Islet of Langerhans (tissue), 1 donor: ENCODE measurements around the gene NSUN6.

Source experiments
- FAIRE-seq: peaks from one replicate; lab custom pipeline; 2011; peaks lifted over from hg19 to GRCh38; lab: Jason Lieb, UNC

Gene NSUN6, protein sequence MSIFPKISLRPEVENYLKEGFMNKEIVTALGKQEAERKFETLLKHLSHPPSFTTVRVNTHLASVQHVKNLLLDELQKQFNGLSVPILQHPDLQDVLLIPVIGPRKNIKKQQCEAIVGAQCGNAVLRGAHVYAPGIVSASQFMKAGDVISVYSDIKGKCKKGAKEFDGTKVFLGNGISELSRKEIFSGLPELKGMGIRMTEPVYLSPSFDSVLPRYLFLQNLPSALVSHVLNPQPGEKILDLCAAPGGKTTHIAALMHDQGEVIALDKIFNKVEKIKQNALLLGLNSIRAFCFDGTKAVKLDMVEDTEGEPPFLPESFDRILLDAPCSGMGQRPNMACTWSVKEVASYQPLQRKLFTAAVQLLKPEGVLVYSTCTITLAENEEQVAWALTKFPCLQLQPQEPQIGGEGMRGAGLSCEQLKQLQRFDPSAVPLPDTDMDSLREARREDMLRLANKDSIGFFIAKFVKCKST

DNA sequence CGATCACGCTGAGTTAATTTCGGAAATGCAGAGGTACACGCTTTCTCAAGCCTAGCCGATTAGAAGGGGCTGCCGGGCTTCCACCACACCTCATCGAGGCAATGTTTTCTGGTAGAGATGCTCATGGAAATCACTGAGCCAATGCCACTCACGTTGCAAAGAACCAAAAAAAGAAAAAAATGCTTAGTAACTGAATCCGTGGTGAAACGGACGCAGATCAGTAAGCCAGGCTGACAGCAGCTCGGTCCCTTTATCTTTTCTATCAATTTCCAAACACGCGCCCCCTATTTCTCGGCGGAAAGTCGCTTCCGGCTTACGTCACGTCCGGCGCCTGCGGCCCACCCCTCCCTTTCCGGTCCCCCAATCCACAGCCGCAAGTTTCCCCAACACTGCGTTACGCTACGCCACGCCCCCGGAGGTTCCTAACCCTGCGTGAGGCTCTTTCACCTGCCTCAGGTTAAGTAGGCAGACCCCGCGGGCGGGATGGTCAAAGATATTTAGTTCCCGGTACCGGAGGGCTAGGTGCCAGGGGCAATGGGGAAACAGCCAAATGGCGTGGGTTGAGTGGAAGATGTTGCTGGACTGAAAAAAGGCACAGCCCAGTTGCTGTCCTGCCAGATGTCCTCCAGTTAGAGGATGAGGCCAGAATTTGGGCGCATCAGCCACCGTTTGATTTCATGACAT is at the start of gene NSUN6:
TSS of gene NSUN6 (minus strand) at position 264 of the 684 bp plus-strand sequence. CDS start 384 bp downstream, outside the sequence.
- FAIRE-seq = peak; percentile 38

DNA sequence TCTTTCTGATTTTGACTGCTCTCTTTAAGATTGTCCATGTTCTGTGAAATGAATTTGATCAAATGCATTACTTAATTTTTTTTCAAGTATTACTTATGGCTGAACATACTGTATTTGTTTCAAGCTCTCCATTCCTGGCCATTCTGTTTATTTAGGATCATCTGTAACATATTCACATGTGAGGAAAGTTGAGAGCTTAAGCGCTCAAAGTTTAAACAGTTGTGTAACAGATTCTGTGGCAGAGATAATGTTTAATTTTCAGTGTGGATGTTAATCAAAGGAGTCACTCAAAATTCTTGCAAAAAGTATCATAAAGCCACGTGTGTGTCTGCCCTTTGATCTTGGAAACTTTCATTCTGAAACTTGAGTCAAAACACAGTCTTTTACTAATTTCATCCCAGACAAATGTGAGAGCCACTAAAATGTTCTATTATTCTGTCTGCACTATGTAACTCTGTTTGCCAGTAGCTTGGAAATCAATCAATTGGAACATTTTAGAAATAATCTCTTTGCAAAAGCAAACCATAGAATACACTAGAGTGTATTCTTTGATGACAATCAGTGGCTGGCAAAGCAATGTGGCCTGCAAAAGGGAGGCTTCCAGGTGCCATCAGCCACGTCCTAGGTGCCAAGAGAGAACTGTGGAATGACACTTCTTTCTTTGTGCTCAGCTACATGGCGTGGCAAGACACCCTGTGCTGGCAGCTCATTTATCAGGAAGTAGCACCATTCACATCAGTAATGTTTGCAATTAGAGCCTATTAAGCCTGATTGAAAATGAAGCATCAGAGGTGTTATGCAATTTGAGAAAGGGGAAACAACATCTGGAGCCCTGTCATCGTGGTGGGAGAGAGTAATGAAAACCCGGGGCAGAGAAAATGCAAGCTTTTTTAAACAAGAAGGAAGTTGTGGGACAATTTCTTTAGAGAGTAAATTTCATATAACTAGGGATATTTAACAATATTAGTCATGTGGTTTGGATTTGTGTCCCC is 48.8 kb upstream of the NSUN6 start:
- FAIRE-seq = no peak

DNA sequence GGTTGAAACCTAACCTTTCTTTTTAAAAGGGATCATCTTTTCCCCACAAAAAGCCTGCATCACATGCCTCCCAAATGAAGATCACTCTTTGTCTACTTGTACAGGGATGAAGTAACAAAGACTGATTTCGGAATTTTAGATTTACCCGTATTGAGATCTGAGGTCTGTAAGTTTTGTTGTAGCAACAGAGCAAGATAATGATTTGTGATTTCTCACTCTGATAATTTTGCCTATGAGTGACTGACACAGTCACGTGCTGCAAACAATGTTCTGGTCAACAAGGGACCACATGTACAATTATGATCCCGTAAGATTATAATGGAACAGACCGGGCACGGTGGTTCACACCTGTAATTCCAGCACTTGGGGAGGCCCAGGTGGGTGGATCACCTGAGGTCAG is 39.2 kb upstream of the NSUN6 start:
- no peak for FAIRE-seq

DNA sequence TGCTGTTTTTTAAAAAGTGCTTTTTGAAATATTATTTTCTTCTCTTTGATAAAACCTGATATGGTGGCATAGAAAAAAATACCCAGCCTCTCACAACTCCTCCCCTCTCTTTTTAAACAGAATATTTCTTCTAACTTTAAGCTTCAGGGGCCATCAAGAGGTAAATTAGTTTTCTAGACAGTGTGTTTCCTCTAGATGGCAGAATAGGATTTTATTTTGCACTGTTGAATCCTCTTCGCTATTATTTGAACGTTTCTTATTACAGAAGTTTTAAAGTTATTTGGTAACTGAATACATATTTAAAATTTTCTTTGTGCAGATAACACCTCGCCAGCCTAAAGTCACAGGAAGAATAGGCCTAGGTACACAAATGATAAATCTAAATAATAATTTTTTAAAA is 38.1 kb upstream of the NSUN6 start:
- FAIRE-seq = peak; percentile 89

DNA sequence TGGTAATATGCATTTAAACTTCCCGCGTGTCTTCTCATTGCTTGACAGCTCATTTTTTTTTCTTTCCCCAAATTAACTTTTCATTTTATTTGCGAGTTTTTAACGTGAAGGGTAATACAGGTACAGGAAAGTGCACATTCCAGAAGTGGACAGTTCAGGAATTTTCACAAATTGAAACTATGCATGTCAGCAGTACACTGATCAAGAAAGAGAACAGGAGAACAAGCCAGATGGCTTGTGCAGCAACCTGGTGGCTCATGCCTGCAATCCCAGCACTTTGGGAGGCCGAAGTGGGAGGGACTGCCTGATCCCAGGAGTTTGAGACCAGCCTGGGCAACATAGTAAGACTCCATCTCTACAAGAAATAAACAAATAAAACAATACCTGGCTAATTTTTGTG is 36.3 kb upstream of the NSUN6 start:
- no peak for FAIRE-seq

DNA sequence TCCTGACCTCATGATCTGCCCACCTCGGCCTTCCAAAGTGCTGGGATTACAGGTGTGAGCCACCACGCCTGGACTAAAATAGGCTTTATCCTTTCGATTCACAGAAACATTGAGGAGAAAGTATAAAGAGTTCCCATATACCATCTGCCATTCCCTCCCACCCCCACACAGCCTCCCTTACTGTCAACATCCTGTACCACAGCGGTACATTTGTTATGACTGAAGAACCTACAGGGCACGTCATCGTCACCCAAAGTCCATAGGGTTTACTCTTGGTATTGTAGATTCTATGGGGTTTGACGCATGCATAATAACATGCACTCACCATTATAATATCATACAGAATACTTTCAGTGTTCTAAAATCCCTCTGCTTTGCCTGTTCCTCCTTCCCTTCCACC is 35.8 kb upstream of the NSUN6 start:
- FAIRE-seq = no peak

DNA sequence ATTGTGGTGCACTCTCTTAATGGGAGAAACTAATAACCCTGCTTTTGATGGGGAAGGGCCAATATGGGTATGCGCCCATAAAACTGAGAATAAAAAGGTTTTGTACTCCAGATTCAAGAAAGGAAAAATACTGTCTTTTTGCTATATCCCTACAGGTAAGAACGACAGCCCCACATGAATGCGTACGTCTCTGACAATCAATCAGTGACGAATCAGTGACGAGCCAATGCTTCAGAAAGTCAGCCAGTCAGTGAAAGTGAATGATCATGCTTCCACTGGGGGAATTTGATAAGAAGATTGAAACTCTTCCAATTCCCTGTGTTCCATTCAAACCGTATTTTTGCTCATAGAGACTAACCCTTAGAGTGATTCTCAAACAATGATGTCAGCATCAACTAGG is 34.2 kb upstream of the NSUN6 start:
- no peak for FAIRE-seq

DNA sequence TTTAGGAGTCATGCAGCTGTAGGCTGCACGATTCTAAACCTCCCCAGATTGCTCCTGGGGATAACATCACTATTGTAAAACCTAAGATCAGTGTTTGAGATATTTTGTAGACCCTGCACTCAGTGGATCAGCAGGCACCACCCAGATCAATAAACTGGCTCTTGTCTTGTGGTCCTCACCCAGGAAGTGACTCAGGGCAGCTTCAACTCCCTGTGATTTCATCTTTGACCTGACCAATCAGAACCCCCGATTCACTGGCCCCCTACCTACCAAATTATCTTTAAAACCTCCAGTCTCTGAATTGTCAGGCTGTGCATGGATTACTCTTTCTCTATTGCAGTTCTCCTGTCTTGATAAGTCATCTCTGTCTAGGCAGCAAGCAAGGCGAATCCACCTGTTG is 33.6 kb upstream of the NSUN6 start:
- FAIRE-seq = no peak

DNA sequence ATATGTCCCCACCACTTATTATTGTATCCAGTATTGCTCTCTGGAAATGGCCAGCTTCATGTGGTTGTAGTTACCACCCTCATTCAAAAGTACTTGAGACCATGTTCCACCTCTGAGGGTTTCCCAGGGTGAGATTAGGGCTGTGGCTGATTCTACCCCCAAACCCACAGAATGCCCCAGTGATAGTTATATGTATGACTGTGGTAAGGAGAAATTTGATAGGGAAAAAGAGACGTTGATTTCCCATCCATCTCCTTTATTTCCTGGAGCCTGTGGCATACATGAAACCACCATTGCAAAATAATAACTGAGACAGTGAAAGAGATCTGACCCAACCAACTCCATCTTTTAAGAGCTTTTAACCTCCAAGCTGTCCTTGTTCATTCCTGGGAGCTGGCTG is 33.0 kb upstream of the NSUN6 start:
- FAIRE-seq = no peak

DNA sequence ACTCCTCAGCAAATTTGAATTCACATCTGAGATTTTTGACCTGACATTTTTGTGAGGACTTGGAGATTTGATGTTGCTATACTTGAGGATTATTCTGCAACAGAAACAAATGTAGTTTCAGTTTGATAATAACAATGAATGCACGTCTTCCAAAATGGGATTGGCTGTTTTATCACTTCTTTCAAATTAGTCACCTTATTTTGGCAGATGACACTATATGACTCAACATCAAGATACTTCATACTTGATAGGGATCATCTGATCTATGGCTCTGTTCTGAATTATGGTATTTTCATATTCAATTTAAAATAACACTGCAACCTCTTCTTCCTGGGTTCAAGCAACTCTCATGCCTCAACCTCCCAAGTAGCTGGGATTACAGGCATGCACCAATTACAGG is 32.0 kb upstream of the NSUN6 start:
- no peak for FAIRE-seq

DNA sequence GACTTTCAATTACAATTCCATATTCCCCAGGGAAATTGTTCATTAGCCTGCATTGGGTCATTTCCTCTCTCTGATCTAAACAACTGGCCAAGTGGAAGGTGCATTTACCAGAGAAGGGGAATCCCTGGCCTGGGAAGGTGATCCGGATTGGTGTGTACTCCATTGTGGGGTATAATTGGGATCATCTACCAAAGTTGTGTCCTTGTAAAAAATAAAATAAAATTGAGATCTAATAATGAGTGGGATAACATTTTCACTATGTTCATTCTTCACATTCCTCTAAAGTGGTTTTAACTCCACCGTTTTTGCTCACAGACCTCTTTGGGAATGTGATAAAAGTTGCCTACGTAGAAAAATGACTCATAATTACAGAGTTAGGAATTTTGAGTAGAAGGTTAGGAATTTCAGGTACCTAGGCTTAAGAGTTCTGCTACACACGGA is 30.6 kb upstream of the NSUN6 start:
- no peak for FAIRE-seq

DNA sequence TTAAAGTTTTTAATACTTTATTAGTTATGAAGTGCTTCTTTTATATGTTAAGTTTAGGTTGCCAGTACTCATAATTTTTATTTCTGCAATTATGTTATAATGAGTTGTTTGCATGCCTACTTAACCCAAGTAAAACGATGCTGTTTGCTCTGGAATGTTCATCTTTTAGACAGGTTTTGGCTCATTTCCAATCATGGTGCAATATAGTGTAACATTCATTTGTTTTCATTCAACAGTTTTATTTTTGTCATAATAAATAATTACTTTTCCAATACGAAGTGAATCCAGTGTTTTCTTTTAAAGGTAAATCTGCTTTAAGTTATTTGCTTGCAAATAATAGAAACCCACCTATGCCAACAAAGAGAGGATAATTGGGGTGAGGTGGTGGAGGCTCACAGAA is 30.0 kb upstream of the NSUN6 start:
- FAIRE-seq = no peak

DNA sequence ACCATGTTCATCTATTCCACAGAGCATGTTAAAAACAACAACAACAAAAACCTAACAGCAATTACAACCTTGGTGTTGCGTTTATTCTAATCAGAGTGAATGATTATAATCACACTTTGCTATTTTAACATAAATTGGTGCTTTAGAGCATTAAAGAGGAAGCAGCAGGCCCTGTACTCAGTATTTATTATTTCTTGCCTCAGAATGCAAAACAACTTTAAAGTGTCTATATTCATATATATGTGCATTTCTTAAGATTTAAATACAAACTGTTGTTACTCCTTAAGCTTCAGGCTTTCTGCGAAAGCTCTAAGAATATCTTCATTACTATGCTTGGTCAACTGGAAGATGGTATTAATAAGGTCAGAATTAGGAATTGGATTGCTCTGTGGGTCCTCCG is 29.4 kb upstream of the NSUN6 start:
- no peak for FAIRE-seq

DNA sequence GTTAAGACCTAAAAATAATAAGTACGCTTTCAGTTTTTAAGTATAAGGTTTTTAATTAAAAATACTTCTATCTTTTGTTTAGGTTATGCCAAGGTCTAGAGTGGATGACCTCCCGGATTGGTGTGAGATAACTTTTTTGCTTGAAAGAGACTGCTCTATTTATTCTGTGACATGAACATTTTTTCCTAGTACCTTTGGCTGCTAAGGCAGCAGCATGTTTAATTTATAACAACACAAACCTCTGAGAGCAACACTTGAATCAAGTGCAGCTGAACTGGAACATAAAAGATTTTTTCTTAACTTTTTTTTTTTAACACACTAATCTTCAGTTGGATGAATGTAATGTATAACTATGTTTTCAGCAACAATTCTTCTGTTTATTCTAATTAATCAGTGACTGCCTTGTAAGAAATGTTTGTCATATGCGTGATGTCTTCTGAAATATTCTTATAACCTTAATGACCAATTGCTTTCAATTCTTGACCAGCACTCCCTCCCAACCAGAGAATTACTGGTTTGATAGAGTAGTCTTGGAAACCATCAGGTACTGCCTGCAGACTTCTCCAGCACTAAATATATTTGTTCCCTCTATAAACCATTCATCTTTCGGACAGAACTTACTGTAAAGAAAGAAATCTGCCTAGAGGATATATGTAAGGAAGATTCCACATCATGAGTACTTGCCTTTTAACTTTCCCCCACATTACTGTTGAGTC is 23.9 kb upstream of the NSUN6 start:
- peak; percentile 24 for FAIRE-seq

DNA sequence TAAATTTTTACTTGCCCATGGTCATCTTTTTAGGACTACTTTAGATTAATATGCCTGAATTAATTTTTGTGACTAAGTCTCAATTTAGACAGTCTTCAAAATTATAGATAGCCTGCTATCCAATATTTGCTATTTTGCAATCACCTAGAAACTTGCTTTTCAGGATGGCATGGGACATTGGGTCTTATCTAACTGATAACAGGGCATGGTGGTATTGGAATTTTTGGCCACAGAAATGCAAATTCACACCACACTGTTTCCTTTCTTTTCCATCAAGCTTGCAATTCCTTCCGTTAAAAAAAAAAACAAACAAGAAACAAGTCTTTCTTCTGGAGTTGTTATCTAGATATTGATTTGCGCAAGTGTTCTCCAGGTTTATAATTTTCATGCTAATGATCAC is 16.6 kb upstream of the NSUN6 start:
- no peak for FAIRE-seq

DNA sequence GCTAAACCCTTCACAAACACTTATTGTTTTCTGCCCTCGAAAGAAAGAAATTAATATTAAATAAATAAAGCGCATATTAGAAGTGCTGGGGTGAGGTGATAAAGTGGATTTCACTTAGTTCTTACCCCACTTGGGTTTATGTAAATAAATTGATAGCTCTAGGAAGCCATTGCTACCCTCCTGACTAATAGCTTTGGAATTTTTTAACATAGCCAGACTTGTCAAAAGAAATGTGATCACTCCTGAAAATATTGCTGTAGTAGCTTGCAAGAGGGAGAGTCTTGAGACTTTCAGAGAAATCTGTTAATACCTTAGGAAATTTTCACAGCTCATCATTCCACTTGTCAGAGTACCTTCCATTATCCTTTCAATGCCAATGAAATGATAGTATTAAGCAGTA is 15.4 kb upstream of the NSUN6 start:
- FAIRE-seq = peak; percentile 30

DNA sequence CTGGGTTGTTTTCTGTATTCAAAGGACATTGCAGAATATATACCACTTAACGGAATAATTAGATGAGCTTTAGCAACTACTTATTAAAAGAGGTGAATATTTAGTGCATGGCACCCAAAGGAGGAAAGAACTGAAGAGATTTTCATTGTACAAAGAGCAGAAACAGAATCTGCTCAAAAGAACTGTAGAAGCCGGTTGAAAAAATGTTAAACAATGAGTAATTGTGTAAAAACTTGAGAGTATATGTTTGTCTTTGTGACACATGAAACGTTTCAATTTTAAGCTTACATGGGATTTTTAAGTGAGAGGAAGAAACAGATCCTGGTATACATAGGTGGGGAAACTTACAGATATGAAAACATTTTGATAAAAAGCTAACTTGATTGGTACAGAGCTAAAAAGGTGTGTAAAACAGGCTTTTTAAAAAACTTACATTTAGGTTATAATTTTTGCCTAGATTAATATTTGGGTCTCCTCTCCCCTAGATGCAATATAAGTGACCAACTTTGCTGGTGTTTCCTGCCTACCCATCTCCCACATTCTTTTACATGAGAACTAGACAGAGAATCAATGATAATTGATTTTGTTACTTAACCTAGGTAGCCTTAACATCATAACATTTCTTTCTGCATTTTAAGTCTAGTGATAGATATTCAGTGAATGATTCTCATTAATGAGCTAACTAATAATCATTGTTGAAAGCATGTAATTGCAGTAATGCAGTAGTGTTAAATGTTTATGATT is 14.6 kb upstream of the NSUN6 start:
- FAIRE-seq = no peak

DNA sequence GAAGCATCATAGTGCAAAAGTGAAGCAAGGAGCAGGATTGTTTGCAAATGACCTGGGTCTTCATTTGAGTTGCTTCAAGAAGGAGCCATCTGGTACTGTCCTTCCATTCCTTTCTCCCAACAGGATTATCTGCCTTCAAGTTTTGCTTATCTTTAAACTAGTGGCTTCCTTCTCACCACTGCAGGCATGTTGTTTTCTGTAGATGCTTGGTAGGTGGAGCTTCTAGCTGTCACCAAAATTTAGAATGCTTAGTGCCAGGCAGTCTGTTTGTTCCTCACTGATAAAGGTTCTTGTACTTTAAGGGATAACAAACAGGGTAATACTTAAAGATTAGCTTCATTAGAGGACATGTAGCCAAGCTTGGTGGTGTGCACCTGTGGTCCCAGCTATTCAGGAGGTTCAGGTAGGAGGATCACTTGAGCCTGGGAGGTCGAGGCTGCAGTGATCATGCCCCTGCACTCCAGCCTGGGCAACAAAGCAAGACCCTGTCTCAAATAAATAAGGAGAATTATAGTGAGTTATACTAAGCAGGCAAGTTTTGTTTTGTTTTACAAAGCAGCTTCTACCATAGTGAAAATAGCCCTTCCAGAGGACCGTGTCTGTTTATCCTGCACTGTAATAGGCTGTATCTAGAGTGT is 13.6 kb upstream of the NSUN6 start:
- FAIRE-seq = no peak

DNA sequence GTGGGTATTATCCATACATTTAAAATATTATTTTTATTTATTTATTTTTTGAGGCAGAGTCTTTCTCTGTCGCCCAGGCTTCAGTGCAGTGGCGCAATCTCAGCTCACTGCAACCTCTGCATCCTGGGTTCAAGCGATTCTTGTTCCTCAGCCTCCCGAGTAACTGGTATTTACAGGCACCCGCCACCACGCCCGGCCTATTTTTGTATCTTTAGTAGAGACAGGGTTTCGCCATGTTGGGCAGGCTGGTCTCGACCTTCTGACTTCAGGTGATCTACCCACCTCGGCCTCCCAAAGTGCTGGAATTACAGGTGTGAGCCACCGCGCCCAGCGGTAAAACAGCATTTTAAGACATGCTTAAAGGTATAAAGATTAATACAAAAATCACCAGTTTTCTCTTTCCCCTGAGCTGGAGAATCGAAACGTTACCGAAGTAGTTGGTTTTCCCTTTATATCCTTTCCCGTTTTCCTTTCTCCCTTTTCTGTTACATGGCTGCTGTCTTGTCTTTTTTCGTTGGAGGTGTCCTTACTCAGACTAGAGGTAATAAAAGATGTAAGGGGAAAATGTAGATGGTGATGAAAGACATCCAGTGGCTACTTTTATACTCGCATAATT is 9.5 kb upstream of the NSUN6 start:
- no peak for FAIRE-seq
